ENCODE data around the gene DNAJC16.
A peak's percentile ranks its signal among the peaks of the same experiment; 100 is the strongest.
"Not testable (repeated sequence)": the region's sequence is repeated elsewhere in the genome, so short reads cannot be mapped to it uniquely, and the experiment has no call there.

DNAJC16 gene

DNA sequence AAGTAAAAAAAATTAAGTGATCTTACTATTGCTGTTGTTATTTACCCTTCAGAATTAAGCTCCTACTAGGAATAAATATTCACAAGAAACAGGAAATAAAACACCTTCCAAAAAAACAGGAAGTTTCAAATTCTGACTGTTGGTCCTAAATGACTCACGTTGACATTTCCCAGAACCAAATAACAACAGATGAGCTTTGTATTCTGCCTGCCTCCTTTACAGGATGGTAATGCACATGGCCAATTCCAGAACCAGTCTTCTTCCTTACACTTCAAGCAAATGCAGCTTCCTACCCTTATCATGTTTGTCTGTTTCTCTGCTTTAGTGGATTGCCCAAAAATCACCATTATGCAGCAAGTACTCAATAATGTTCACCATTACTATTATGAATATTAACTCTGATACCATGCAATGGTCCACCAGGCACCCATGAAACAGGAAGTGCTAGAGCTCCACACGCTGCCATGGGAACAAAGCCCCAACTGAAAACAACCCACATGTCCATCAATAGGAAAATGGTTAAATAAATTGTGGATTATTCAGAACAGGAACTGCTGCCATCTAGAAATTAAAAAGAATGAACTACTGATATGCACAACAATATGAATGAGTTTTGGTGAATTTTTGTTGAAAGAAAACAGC, 11.5 kb upstream of the DNAJC16 start:
- peak; percentile 11 for FAIRE-seq
- no peak for DNase-seq (ENCODE audit: insufficient read length, low spot score)
- TF ChIP-seq POLR2A (IDR thresholded peaks at IDR 0.05; ENCODE audit: low read depth, low read length), result no peak

DNA sequence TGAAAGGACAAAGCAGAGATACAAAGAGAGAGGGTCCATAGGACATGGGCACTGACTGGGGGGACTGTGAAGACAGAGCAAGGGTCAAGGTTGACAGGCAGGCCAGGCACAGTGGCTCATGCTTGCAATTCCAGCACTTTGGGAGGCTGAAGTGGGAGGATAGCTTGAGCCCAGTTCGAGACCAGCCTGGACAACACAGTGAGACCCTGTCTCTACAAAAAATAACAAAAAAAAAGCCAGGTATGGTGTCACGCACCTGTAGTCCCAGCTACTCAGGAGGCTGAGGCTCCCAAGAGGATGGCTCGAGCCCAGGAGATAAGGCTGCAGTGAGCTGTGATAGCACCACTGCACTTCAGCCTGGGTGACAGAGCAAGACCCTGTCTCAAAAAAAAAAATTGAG, 7.0 kb upstream of the DNAJC16 start:
- FAIRE-seq (no peak), DNase-seq (ENCODE audit: insufficient read length, low spot score) (no peak)
- no peak for TF ChIP-seq POLR2A (IDR thresholded peaks at IDR 0.05; ENCODE audit: low read depth, low read length)

DNA sequence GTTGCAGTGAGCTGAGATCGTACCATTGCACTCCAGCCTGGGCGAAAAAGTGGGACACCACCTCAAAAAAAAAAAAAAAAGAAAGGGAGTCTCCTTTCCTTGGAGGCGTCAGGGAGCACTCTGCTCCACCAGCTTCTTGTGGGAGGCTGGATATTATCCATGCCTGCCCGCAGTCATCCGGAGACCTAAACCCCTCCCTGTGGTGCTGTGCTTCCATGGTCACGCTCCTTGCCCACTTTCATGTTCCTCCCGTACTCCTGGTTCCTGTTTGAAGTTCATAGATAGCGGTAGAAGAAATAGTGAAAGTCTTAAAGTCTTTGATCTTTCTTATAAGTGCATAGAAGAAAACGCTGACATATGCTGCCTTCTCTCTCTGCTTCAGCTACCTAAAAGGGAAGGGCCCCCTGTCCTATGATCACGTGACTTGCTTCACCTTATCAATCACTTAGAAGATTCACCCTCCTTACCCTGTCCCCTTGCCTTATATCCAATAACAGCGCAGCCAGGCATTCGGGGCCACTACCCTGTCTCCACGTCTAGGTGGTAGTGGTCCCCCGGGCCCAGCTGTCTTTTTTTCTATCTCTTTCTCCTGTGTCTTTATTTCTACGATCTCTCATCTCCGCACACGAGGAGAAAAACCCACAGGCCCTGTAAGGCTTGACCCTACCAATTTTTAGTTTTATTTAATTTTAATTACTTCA, 5.3 kb upstream of the DNAJC16 start:
- FAIRE-seq; DNase-seq (ENCODE audit: insufficient read length, low spot score): not testable (repeated sequence)

DNA sequence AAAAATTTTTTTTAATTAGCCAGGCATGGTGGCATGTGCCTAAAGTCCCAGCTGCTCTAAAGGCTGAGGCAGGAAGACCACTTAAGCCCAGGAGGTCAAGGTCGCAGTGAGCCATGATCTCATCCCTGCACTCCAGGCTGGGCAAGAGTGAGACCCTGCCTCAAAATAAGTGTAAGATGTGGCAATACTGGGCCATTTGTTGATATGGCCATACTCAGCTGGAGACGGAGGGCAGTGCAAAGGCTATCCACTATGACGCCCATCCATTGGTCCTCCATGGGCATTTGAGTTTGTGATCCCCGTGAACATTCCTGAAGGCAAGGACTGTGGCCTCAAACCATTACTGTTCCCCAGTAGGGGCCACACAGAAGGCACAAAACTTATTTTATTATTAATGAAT, 4.1 kb upstream of the DNAJC16 start:
- FAIRE-seq (no peak), DNase-seq (ENCODE audit: insufficient read length, low spot score) (no peak)
- no peak for TF ChIP-seq POLR2A (IDR thresholded peaks at IDR 0.05; ENCODE audit: low read depth, low read length)

DNA sequence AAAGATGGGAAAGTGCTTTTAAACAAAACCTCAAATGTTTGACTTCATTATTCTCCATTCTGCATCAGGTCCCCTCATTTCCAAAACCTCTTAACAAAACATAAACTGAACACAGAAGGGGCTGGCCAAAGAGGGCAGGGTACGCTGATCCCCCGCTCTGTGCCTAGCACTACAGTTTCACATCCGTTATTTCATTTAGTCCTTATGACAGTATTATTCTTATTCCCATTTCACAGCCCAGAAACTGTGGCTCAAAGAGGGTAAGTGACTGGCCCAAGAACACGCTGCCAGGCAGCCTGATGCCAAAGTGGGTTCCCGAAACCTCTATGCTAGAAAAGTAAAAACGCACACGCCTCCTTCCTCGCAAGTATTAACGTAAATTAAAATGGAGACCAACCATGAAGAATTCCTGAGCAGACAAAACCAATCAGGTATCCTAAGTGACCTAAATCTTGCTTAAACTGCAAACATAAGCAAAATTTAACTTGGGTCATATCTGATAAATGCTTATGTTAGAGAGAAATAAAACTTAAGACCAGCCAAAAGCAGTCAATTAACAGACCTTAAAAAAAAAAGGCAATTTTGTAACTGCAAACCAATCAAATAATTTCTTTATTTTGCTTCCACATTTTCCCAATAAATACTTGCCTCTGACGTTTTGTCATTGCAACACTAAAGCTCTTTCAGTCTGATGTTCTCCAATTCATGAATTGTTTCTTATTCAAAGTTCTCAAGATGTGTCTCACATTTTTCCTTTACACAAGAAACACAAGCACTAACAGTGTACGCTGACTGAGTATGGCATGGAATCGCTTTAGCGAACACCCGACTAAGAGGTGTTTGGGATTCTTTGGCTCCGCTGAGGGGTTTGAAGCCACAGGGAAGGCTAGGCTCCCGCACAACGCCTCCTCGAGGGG, 3.3 kb upstream of the DNAJC16 start:
- DNase-seq (ENCODE audit: insufficient read length, low spot score) (no peak), FAIRE-seq (no peak)

DNA sequence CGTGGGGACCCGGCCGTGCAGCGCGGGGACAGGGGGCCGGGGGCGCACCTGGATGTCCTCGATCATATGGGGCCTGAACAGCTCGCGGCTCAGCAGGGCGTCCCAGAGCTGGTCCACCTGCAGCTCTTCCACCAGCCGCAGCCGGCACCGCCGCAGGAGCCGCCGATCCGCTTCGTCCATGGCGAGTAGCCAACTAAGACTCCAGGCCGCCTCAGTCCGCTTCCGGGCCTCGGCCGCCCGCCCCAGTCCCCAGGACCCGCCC, 2.7 kb upstream of the DNAJC16 start, which contains the start of gene CASP9:
Gene CASP9 (minus strand): TSS at position 195 of the 262 bp plus-strand sequence. CDS start 15 bp downstream, at position 180.
- peak; percentile 45; the same call in 1 of the 2 replicates for TF ChIP-seq POLR2A (IDR thresholded peaks at IDR 0.05; ENCODE audit: low read depth, low read length)
- FAIRE-seq, result no peak
- DNase-seq (ENCODE audit: insufficient read length, low spot score), result peak; percentile 78

More for the DNA sequence above, 3.3 kb upstream of the DNAJC16 start:
- TF ChIP-seq POLR2A (IDR thresholded peaks at IDR 0.05; ENCODE audit: low read depth, low read length), result no peak

DNA sequence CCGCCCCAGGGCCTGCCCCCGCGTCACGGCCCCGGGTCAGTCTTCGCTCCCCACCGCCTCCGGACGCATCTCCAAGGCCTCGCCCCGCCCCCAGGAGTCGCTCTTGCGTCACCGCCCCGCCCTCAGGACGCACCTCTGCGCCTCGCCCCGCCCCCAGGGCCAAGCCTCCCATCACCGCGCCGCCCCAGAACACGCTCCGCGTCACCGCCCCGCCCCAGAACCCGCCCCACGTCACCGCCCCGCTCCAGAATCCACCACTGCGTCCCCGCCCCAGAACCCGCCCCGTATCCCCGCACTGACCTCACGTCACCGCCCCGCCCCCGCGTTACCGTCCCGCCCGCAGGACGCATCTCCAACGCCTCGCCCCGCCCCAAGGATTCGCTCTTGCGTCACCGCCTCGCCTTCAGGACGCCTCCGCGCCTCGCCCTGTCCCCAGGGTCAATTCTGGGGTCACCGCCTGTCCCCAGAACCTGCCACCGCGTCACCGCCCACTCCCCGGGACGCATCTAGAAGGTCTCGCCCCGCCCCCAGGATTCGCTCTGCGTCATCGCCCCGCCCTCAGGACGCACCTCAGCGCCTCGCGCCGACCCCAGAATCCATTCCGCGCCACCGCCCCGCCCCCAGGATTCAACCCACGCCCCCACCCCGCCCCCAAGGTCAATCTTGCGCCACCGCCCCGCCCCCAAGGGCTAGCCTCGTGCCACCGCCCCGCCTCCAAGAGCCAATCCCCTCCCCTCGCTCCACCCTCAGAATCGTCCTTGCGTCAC, 2.2 kb upstream of the DNAJC16 start:
- no peak for TF ChIP-seq POLR2A (IDR thresholded peaks at IDR 0.05; ENCODE audit: low read depth, low read length)
- FAIRE-seq, result peak; percentile 6
- DNase-seq (ENCODE audit: insufficient read length, low spot score), result peak; percentile 44

DNA sequence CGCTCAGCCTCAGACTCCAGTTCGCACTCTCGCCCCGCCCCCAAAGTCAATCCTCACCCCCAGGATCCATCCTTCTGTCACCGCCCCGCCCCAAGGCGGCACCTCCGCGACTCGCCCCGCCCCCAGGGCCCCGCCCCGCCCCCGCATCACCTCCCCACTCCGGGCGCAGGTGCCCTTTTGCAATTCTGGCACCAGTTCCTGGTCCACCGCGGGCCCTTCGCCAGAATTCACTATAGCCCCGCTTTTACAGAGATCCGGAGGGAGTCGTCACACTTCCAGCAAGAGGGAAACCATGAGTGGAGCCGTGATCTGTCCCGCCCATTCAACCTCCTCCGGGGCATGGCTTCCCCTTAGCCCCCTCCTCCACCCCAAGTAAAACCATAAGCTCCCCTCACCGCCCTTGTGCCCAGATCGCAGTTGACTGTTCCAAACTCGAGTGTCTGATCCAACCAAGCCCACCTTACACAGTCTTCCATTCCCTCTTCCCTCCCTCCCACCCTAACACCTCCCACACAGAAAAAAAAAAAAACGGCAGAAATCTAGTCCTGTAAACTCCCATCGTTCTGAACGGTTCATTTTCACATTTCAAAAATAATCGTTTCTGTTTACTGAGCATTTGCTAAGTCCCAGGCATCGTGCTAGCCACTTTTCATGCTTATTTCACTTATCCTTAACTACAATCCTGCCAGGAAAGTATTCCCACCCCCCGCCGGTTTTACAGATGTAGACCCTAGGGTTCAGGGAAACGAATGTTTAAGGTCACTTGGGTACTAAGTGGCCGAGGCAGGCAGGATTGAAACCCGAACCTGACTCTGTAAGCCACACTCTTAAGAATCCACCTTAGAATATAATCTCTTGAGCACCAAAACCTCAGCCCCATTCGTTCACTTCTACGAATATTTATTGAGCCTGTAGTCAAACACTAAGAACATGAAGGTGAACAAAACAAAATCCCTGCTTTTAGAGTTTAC, 1.3 kb upstream of the DNAJC16 start:
- FAIRE-seq, result no peak
- DNase-seq (ENCODE audit: insufficient read length, low spot score), result peak; percentile 64
- no peak for TF ChIP-seq POLR2A (IDR thresholded peaks at IDR 0.05; ENCODE audit: low read depth, low read length)

DNA sequence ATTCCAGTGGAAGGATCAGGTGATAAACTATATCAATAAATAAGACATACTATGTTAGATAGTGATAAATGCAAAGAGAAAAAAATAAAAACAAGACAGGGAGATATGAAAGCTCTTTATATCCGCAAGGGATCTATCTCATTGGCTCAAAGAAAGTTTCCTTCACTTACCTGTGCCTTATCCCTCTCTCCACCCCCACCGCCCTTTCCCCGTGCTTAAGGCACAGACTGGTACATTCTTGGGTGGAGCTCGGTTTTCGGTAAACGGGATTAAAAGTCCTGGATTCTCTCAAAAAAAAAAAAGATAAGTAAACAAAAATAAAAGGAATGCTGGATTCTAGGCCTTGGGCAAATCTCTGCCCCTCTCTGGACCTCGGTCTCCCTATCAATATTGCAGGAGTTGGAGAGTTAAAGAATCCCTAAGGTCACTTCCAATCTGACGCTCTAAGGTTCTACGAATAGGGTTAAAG, 593 bp upstream of the DNAJC16 start:
- TF ChIP-seq POLR2A (IDR thresholded peaks at IDR 0.05; ENCODE audit: low read depth, low read length), result no peak
- FAIRE-seq (no peak), DNase-seq (ENCODE audit: insufficient read length, low spot score) (no peak)

DNA sequence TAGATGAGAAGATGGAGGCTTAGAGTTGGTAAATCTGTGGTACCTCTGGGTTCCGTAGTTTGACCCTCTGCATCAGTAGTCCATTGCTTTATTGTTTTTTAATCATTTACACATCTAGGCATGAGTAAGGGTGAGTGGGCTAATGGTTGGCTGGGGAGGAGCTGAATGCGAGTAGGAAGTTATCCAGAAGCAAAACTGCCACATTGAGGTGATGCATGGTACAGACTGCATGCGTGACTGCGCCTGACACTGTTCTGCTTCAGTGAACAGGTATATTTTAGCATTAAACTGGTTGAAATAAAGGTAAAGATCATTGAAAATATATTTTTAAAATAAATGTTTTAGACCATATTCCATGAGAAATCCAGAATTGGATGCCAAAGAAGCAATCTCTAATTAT, 4.4 kb downstream of the DNAJC16 start:
- DNase-seq (ENCODE audit: insufficient read length, low spot score) (no peak), FAIRE-seq (no peak)
- no peak for TF ChIP-seq POLR2A (IDR thresholded peaks at IDR 0.05; ENCODE audit: low read depth, low read length)

DNA sequence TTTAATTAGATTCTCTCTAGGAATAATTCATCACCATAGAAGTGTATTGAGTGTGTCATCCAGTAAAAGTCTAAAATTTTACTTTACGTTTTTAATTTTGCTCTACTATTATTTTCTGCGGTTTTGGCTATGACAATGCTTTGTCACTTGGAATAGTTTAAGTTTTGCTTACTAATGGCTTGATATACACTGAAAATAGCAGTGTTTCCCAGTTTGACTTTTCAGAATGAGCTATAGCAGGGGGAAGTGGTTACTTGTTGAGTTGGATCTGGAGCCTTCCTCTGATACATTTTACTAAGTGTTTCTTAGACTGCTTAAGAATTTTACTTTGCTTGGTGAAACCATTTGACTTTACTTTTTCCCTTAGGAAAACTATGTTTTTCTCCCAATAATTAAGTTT, 5.0 kb downstream of the DNAJC16 start:
- FAIRE-seq (no peak), DNase-seq (ENCODE audit: insufficient read length, low spot score) (no peak)
- no peak for TF ChIP-seq POLR2A (IDR thresholded peaks at IDR 0.05; ENCODE audit: low read depth, low read length)

DNA sequence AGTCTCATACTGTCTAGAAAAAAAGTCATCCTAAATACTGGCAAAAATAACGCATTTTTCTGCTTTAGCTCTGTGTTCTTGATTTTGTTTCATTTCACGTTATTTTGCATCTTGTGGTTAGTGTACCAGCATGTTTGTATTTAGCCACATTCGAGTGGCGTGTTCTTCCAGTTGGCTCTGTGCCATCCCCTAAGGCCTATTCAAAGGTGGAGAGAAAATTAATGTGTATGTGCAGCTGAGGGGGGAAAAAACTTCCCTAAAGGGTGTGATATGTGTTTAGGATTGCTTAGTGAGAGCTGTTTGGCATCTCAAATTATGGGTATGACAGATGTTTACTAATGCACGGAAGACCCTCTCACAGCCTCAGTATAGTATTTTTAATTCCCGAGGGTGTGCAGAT, 12.1 kb downstream of the DNAJC16 start:
- no peak for FAIRE-seq
- DNase-seq (ENCODE audit: insufficient read length, low spot score), result no peak
- no peak for TF ChIP-seq POLR2A (IDR thresholded peaks at IDR 0.05; ENCODE audit: low read depth, low read length)

DNA sequence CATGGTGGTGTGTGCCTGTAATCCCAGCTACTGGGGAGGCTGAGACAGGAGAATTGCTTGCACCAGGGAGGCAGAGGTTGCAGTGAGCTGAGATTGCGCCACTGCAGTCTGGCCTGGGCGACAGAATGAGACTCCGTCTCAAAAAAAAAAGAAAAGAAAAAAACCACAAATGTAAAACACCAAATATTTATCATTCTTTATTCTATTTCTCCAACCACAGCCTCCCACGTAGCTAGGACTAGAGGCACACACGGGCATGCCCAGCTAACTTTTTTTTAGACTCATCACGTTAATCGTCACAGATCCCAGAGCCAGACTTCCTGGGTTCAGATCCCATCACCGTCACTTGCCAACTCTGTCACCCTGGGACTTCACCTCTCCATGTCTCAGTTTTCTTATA, 13.5 kb downstream of the DNAJC16 start:
- no peak for FAIRE-seq
- no peak for TF ChIP-seq POLR2A (IDR thresholded peaks at IDR 0.05; ENCODE audit: low read depth, low read length)
- no peak for DNase-seq (ENCODE audit: insufficient read length, low spot score)
